Upper lobe of left lung (tissue), 4 donors: ENCODE measurements around the gene HSPA9.

Source experiments
- CTCF ChIP-seq, 6 experiments: fragments of 450-650 bp in 4 of 6; fragments of 200-600 bp in 2 of 6; sonication (generic) in 2 of 6; IDR thresholded peaks; one replicate each; pipeline ENCODE4 v1.5.1; 2016 to 2019; ENCODE audit warnings: antibody characterized with exemption in 6 of 6
- POLR2A ChIP-seq, 4 donors: fragments of 450-650 bp; IDR thresholded peaks; one replicate each; pipeline ENCODE4 v1.5.1; 2016 to 2017; ENCODE audit warnings: antibody characterized with exemption in 4 of 4, mild to moderate bottlenecking in 2 of 4

DNA sequence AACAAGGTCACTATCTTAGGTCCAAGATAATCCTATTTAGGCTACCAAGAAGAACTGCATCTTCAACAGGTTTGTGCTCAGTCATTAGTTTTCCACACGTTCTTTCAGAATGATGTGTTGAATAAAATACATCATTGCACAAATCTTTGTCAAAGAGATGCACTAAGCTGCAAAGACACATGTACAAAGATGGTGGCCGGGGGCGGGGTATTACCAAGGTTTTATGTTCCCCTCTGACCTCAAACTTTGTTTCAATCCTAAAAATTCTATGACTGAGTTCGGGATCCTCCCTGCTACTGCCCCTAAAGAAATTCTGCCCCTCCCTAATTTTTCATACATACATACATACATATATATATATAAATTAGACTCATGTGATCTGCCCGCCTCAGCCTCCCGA lies 14.2 kb downstream of the HSPA9 start:
- no peak for TF ChIP-seq CTCF (IDR thresholded peaks at IDR 0.05)
- TF ChIP-seq POLR2A (IDR thresholded peaks at IDR 0.05) = no peak
